HG03097 (cell line): ENCODE measurements around the gene SPOCK1.

Experiments
- ATAC-seq: cut with Tn5 transposase; IDR thresholded peaks from one replicate; pipeline ENCODE4 v1.9.1; 2021; ENCODE audit not compliant: unreplicated experiment, low FRiP score

SPOCK1 gene

DNA sequence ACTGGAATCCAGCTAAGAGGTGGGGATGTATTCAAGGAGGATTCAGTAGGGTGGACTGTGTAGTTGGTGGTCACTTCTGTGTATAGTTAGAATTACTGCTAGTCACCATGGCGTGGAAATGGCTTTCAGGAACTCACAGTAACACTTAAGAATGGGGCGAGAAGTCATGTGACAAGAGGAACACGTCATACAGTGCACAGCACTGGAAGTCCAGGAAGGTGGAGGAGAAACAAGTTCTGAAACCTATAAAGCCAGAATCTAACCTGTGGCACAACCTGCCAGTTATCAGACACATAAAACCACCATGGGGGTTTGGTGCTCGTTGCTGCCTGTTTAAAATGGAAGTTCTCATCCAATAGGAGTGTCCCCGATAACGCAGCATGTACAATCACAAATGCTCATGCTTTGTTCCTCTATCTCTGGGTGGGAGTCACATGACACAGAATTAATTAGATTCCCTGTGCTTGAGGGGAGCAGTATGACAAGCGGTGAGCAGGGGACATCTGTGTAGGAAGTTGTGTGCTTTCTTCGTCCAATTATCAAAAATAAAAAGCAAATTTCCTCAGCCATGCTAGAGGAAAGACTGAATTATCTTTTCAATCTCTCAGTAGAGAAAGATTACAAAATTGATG is 193.0 kb downstream of the SPOCK1 start:
- ATAC-seq = no peak

DNA sequence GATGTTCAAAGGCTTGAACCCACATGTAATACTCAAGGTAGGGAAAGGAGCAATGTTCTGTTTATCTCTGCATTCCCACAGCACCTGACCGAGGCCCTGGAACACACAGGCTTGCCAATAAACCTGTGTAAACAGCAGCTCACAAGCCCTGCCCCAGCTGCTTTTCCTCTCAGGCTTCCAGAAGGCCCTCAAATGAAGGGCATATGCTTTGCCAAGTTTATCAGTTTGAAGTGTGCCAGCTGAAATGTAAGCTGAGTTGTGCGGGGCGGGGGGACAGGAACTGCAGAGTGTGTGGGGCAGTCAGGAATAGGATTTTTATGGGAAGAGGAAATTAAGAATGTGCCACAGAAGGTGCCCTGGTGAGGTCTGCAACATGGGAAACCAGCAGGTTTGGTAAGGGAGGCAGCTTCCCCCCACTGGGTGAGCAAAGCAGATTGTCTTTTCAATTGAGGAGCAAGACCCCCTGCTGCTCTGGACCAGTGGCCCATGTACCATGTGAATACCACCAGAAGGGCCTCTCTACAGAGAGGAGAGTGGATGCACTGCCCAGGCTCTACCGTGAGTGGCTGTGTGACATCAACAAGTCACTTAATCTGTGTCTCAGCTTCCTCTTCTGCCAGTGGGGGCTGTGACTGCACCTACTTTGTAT is 194.8 kb downstream of the SPOCK1 start:
- ATAC-seq = no peak

DNA sequence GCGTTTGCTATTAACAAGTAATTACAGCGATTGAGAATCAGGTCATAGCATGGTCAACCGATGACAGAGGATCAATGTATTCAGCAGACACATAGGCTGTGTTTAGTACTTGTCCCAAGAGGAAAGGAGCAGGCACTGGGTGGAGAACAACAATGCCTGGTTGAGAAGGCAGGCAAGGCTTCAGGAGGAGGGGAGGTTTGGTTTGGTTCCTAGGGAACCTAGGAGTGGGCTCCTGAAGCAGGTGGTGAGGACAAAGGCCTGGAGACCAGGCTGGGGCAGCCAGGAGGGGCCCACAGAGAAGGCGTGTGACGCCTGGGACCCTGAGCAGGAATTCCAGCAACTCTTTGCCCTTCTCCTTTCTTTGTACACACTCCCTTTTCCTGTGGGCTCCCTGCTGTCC is 195.6 kb downstream of the SPOCK1 start:
- no peak for ATAC-seq

DNA sequence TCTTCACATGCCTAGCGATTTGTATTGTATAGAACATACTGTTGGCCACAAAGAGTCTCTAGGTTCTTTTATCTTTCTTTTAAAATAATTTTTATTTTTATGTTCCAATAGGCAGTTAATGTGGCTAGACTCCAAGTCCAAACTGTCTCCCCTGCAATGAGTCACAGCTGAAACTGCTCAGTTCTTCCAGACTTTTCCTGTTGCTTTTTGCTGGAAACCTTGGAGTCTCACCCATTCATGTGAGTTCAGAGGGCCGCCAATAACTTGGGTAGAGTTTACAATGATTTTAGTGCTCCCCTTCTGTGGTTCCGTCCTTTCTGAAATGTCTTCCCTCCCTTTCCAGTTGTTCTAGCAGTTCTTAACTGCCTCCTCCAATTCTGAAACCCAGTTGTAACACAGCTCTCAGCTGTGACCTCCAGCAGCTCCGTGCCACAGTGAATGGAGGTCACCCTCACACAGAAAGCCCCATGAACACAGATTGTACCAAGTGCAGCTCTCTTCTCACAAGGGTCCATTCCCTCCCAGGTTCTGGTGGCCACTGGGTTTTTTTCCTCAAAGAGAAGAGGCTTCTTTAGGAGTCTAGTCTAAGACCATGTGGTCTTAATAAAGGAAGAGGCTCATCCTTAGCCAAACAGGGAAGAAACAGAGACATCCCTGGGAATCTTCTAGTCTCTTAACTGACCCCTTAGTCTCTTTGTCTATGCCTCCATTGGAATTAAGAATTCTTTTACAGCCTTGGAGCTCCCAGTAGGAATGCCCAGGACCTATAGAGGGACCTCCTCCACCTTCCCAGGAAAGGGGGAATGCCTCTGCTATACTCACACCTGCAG is 198.5 kb downstream of the SPOCK1 start:
- no peak for ATAC-seq

DNA sequence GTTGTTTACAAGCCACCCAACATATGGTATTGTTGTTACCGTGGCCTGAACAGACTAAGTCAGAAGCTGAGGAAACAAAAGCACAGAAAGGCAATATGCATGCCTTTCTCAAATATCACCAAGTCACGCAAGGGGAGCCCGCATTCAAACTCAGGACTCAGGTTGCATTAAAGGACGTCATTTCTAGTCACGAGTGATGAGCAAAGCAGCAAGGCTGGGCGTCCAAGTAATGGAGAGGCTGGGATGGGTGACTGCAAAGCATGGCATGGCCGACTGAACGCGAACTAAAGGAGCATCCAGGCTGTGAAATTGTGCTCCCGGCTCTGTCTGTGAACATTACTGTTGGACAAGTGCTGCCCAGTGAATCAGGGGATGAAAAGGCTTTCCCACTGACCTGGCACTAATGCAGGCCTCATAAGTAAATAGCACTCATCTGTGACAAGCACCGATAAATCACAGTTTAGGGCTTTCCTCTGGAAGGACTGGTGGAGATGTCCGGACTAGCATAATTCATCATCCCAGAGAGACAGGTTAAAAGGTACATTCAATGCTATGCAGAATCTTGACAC is 202.8 kb downstream of the SPOCK1 start:
- no peak for ATAC-seq

DNA sequence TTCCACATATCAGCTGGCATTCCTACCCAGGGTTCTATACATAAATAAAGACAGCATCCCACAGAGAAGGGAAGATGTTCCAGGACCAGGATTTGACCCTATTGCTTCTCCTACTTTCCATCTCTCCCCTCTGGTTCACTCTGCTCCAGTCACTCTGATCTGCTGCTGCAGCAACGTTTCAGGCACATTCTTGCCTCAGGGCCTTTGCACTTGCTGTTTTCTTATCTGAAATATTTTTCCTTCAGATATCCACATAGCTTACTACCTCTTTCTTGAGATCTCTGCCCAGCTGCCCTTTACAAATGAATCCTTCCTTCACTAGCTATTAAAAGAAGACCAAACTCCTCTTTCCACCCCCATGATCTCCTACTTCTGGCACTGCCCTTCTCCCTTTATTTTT is 204.5 kb downstream of the SPOCK1 start:
- ATAC-seq = no peak

DNA sequence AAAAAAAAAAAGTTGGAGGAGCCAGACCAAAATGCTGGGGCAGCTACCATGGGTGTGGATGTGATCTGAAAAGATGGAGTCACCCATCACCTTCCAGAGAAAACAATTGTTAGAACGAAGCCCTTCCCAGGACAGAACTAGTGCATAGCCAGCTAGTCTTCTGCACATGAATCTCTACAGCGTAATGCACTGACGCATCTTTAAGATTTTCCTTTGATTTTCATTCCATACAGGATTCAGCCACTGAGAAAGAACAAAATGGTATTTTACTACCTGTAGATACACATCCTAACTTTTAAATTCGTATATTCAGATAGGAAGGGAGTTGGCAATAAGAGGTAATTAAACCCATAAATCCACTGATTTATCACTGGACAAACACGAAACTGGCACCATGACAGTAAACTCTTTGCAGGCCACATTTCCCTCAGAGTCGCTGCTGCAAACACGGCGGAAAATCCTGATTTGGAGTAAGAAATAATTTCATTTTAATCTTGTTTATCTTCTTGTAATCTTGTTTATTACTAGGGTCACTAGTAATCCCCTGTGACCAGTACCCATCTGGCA is 206.6 kb downstream of the SPOCK1 start:
- no peak for ATAC-seq

DNA sequence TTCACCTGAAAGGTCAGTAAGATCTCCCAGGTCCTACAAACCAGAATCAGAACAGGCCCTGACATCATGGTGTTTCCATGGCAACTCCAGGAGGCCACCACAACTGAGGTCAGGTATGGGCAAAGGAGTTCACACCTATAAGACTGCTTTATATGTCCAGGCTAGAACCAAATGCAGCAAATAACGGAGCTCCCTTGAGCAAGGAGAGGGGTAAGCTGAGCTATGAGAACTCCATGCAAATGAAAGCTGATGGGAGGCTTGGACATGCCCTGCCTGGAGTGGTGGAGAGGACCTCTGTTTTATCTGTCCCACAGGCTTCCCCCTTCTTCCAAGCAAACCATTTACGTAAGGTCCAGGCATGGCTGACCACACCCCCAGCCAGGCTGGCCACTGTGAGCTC is 207.7 kb downstream of the SPOCK1 start:
- ATAC-seq = no peak

DNA sequence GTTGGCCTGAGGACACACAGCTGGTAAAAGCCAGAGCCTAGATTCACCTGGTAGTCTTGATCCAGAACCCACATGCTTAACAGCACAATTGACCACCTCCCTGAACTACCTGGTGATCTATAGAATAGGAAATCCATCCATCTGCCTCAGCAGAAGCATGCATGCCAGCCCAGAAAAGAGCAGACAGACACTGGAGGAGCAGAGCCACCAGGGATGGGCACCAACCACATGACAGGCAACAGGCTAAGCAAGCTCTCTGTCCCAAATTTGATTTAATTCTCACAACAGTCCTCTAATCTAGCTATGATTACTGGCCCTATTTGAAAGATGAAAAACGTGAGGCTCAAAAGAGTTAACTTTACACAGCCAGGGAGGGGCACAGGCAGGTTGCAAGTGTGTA is 208.1 kb downstream of the SPOCK1 start:
- ATAC-seq = no peak

DNA sequence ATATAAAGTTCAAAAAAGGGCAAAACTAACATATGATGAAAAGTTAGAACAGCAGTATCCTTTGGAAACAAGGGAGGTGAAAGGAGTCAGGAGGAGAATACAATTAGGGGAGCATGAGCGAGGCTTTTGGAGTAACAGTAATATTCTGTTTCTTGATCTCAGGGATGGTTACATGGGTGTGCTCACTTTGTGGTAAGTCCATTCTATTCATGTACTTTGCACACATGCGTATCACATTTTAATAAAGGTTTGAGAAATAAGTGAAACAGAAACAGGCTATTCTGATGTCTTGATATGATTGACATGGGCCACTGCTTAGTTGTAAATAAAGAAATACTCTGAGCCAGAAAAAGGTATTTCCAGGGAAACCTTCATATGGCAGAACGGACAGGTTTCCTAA is 208.8 kb downstream of the SPOCK1 start:
- ATAC-seq = no peak

DNA sequence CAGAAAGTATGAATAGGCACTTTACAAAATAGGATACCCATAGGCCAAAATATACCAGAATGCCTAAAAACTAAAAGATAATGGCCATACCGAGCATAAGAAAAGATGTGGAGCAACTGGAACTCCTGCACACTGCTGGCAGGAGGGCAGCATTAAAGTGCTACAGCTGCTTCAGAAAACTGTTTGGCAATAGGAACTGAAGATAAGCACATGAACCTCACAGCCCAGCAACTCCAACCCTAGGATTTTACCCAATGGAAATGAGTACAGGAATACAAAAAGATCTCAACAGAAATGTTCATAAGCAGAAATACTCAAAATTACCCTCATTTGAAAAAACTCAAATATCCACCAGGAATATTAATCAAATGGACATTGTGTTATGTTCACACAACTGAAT is 209.3 kb downstream of the SPOCK1 start:
- ATAC-seq = no peak

DNA sequence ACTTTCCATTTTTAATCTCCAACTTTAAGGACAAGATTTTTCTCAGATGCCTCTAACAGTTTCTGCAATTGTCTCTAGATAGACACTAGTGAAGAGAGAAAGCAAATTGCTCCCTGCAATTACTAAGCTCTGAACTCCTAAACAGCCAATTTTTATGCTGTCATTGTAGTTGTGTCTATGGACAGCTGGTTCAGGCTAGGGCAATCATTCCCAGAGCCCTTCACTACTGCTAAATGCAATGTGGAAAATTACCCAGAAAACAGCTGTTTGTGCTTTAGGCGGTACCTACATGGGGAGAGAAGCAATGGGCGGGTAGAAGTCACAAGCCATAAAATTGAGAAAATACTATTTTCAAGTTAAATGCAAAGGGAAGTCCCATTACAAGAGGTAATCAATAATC is 211.6 kb downstream of the SPOCK1 start:
- ATAC-seq = no peak

DNA sequence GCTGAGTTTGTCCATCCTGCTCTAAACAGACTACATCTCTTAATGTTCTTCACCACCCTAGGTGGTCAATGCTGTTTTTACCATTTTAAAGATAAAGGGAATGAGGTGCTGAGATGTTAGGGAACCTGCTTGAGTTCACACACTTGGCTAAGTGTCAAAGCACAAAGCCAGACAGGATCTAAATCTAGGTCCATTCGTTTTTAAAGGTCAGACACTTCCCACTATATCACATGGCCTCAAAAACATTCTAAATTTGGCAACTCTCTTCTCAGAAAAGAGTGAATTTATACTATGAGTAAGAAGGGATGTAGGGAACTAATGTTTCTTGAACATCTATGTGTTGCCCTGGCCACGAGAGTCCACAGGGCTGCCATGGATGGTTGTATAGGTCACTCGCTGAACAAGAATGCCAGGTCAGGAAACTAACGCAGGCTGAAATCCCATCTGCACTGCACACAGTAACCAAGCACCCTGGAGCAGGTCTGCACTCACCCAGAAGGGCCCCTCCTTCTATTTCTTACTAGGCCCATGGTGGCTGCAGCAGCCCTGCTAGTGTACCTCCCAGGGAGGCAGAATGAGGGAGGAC is 213.0 kb downstream of the SPOCK1 start:
- no peak for ATAC-seq

DNA sequence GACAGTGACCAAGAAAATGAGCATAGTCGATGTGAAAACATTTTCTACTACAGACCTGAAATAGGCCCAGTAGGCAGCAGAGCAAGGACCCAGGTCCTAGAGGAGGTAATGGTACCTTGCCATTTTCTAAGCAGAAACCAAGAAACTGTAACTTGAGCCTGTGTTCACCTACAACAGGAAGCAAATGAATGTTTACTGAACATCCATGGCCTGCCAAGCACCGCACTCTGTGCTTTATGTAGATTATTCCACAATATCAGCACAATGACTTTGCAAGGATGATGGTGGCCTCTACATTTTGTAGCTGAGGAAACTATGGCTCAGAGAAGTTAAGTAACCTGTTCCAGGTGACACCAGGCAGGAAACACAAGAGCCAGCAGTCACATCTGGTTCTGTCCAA is 215.3 kb downstream of the SPOCK1 start:
- ATAC-seq = no peak

DNA sequence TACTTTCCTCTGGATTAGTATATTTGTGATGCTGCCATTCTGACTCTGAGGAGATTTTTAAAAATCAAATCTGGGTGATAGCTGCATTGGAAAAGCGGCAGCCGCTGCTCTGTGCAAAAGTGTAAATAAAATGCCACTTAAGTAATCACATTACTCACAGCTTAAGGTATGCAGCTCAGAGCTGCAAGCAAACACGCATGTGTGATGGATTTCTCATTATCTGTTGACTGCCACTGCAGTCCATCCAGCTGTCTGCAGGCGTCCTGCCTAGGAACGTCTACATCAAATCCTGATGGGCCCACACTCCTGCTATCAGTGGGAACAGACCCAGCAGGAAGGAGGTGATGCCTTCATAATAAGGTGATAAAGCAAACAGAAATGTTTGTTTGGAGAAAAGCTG is 216.9 kb downstream of the SPOCK1 start:
- ATAC-seq = no peak

DNA sequence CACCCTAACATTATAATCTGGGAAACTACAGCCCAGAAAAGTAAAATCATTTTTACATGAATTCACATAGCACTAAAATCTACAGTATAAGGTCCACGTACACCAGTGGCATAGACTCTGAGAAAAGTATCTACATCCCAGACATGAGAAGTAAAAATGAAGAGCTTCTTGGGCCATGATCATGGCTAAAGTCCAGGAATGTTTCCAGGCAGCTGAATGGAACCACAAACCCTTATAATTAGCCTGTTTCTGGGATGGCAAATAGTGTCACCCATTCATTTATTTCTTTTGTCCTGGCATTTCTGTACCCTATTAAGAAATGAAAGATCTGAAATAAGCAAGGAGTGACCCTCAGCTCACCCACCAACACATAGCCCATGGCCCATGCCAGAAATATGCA is 217.9 kb downstream of the SPOCK1 start:
- ATAC-seq = no peak

DNA sequence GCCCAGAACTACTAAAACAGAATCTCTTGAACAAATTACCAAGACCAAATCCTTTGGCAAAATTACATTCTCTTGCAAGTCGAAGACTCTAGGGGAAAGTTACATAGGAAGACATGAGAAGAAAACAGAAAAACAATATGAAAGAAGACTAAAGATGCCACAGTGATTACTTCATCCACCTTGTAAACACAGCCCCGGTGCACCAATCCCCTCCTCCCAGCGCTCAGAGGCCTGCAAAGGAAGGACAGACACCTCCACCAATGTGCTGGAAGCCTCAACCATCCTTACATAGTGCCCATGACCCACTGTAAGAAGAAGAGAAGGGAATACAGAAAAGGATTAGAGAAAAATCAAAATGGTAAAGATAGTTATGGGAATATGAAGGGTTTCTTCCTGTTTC is 218.5 kb downstream of the SPOCK1 start:
- no peak for ATAC-seq

DNA sequence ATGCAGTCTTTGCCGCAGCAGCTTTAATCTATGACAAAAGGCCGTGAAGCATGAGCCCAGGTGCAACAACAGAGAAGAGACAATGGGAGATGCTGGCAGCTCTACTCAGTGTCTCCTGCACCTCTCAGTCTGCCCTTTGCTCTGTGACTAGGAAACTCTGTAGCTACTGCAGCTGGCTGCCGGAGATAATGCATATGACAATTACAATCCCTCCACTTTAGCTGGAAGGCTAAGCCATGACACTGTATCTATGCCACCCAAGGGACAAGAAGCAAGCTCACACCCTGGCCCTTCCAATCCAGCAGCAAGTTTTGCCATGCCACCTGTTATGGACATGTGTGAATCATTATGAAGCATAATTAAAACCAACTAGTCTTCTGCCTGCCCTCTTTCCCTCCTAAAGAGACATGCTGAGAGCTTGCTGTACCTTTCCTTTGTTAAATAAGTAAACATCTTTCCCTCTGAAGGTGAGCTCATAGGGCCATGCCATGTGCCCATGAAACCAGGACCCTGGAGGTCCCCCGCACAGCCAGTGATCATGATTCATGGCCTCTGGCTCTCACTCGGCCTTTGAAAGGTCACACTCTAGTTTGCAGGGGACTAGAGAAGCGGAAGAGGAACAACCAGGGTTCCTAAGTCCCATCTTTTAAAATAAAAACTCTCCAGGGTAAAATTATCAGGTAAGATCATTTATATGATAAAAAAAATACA is 219.4 kb downstream of the SPOCK1 start:
- ATAC-seq = no peak

DNA sequence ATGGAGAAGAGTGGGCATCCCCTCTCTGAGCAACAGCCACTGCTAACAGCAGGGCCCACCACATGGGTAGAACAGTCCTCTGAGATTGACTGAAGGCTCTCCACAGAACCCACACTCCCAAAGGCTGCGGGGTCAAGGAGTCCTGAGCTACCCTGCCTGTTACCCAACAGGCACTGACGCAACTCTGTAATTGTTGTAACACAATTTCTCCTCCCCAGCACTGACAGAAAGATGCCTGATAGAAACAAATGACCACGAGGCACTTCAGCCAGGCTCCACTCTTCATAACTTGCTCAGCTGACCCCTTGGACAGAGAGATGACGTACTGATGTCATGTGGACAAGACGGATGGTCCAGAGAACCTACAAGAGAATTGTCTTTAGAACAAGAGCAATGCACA is 220.7 kb downstream of the SPOCK1 start:
- ATAC-seq = no peak

DNA sequence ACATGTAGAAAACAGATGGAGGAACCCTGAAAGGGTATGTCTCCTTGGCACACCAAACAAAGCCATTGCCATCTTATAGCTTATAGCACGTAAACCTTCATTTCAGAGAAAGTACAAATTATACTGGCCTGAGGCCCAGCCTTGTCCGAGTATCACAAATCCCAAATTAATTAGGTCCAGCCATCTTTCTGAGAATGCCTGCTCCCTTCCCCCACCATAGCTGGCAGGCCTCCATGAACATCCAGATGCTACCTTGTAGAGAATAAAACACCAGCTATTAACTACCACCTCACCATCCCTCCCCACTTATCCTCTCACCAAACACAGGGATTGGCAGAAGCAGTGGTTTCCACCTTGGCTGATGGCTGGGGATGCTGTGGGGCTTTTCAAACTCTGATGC is 224.0 kb downstream of the SPOCK1 start:
- ATAC-seq = no peak
